ENCODE results near the gene PTGDR.

GRCh38 chr14:52325630-52326029, 58.1 kb downstream of the PTGDR start:
- TF ChIP-seq CTCF (IDR thresholded peaks at IDR 0.05) (no peak), TAF1 (IDR thresholded peaks at IDR 0.05; ENCODE audit: borderline replicate concordance, low read depth, low read length) (no peak), RXRA (IDR thresholded peaks at IDR 0.05; ENCODE audit: borderline replicate concordance, low read depth) (no peak), TEAD4 (IDR thresholded peaks at IDR 0.05; ENCODE audit: borderline replicate concordance, insufficient read depth) (no peak), GATA2 (CRISPR knock-in tag; IDR thresholded peaks at IDR 0.05) (no peak), POLR2AphosphoS5 (IDR thresholded peaks at IDR 0.05; ENCODE audit: low read depth, low read length) (no peak), GABPA (IDR thresholded peaks at IDR 0.05; ENCODE audit: low read depth) (no peak), TCF12 (IDR thresholded peaks at IDR 0.05) (no peak), RFX5 (IDR thresholded peaks at IDR 0.05; ENCODE audit: low read length) (no peak), REST (IDR thresholded peaks at IDR 0.05; ENCODE audit: low read depth, low read length) (no peak), EZH2phosphoT487 (IDR thresholded peaks at IDR 0.05; ENCODE audit: borderline replicate concordance, low read depth) (no peak), ELF1 (IDR thresholded peaks at IDR 0.05) (no peak)

All from SK-N-SH (cell line).